ENCODE results near the gene BCS1L.

DNA sequence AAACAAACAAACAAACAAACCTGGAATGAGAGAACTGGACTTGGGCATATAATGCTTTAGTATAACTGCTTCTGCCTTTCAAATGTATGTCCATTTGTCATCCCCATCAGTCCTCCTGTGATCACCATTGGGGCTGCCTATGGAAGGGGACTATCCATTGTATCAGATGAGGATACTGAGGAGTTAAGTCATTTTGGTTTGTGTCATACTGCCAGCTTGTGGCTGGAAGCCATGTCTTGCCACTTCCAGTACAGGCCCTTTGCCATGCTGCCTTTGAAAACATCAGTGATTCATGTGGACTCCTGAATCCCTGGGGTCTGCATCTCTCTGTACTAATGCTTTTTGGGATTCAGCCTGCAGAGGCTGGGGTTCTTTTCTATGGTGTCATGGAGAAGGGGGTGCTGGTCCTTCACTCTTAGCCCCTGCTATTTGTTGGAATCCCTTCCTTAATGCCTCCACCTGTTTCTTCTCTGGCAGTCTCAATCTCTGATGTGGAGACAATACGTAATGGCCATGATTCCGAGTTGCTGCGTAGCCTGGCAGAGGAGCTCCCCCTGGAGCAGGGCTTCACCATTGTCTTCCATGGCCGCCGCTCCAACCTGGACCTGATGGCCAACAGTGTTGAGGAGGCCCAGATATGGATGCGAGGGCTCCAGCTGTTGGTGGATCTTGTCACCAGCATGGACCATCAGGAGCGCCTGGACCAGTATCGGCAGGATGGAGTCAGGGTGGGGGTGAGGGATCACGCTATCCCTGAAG lies 41.2 kb upstream of the BCS1L start:
- TF ChIP-seq BHLHE40 (IDR thresholded peaks at IDR 0.05; ENCODE audit: borderline replicate concordance) (no peak), ELF4 (IDR thresholded peaks at IDR 0.05) (no peak), SP1 (IDR thresholded peaks at IDR 0.05) (no peak), LEF1 (IDR thresholded peaks at IDR 0.05; ENCODE audit: borderline replicate concordance) (no peak), SUZ12 (IDR thresholded peaks at IDR 0.05) (no peak), L3MBTL2 (conservative IDR thresholded peaks at IDR 0.05) (no peak)
- TF ChIP-seq, protein P1, sequence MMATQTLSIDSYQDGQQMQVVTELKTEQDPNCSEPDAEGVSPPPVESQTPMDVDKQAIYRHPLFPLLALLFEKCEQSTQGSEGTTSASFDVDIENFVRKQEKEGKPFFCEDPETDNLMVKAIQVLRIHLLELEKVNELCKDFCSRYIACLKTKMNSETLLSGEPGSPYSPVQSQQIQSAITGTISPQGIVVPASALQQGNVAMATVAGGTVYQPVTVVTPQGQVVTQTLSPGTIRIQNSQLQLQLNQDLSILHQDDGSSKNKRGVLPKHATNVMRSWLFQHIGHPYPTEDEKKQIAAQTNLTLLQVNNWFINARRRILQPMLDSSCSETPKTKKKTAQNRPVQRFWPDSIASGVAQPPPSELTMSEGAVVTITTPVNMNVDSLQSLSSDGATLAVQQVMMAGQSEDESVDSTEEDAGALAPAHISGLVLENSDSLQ (IDR thresholded peaks at IDR 0.05): no peak
